Pericardium fibroblast (primary cell): ENCODE measurements around the gene TMEM125. TPM values are rescaled to one million over a fixed set of nuclear protein-coding genes. Genes with fewer than 3 reads are reported as not detected.

Source experiments
- total RNA-seq: library from RNA; depleted of rRNA; stranded (reverse); fragments of >200 nt; gene quantifications from 2 replicates; pipeline ENCODE4 v1.2.3, GENCODE V29; 2015

The TMEM125 gene
- total RNA-seq = not detected in 2 replicates

GRCh38 chr1:43269627-43270375 is at the start of gene TMEM125:
Gene TMEM125, plus strand, starts transcription at chr1:43269983. Its CDS starts 2,740 bp downstream, at chr1:43272723.

GRCh38 chr1:43285269-43285990 is 15.6 kb downstream of the TMEM125 start, which contains the start of gene C1orf210:
Gene C1orf210, minus strand, starts transcription at chr1:43285581. Its CDS starts 2,311 bp downstream, at chr1:43283270.

DNA sequence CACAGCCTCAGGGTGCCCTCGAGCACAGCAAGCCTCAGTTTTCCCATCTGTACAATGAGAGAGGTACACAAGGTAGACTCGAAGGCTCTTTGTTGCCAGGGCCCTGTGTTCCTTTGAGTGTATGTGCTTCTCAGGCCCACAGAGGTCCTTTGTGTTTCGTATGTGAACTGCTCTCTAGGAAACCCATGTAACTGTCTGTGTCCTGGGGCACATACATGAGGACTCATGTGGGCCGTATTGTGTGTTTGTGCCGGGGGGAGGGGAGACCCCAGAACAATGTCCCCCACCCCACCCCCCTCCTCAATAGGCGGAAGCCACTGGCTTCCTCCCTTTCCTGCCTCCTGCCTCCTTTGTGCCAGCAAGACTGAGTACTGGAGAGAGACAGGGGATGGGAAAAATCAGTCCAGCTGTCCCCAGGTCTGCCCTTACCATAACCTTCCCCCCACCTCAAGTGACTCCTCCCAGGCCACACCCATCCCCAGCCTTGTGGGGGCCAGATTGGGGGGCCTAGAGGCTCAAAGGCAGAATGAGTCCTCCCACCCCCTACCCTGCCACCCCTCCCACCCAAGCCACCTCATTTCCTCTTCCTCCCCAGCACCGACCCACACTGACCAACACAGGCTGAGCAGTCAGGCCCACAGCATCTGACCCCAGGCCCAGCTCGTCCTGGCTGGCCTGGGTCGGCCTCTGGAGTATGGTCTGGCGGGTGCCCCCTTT is 30.8 kb downstream of the TMEM125 start, which contains the start of gene TIE1:
TSS of gene TIE1 (plus strand) at position 605 of the 717 bp plus-strand sequence. CDS start at position 695, 90 bp downstream.

Other genes starting within 250 kb of the TMEM125 start
- 40.0 and 73.6 TPM in 2 replicates for gene EBNA1BP2, start 97.7 kb upstream of the TMEM125 start, total RNA-seq
- gene CFAP57, start 97.7 kb upstream of the TMEM125 start, total RNA-seq = 0.23 and 0.26 TPM in 2 replicates
- gene C1orf210, start 15.6 kb downstream of the TMEM125 start, total RNA-seq = not detected in 2 replicates
- gene TIE1, start 31.0 kb downstream of the TMEM125 start, total RNA-seq = 1.5 and 8.1 TPM in 2 replicates
- not detected in 2 replicates for gene MPL, start 67.8 kb downstream of the TMEM125 start, total RNA-seq
- 2.6 and 4.7 TPM in 2 replicates for gene CDC20, start 89.0 kb downstream of the TMEM125 start, total RNA-seq
- gene ELOVL1, start 98.0 kb downstream of the TMEM125 start, total RNA-seq = 61.0 and 74.6 TPM in 2 replicates
- 46.7 and 49.9 TPM in 2 replicates for gene MED8, start 119.8 kb downstream of the TMEM125 start, total RNA-seq
- gene SZT2, start 119.9 kb downstream of the TMEM125 start, total RNA-seq = 11.1 and 13.6 TPM in 2 replicates
- gene HYI, start 183.9 kb downstream of the TMEM125 start, total RNA-seq = 28.3 and 55.9 TPM in 2 replicates